PC-3 (cell line): ENCODE data around the gene KCTD5. TPM values are rescaled to one million over a fixed set of nuclear protein-coding genes. Genes with fewer than 3 reads are reported as not detected.

Experiments used
- ATAC-seq: fragments of 200-7000 bp; cut with Tn5 transposase; 2 replicates; pipeline ENCODE4 v1.9.1; 2020; ENCODE audit warnings: mild to moderate bottlenecking, moderate library complexity
- BruUV-seq: library from RNA; stranded (reverse); fragments of 400-500 nt; replicated peaks from 2 replicates; lab custom pipeline; 2021; lab: Mats Ljungman, UMichigan
- CTCF ChIA-PET: fragments of 300-600 bp; sonication (Branson Sonifier 250); formaldehyde crosslinking; loops from one replicate; lab custom pipeline; 2022; ENCODE audit warnings: antibody characterized with exemption; lab: Charles Lee
- POLR2A ChIA-PET: fragments of 300-600 bp; sonication (Branson Sonifier 250); formaldehyde crosslinking; loops from one replicate; lab custom pipeline; 2022; ENCODE audit warnings: antibody characterized with exemption; ENCODE audit not compliant: unreplicated experiment; lab: Charles Lee
- DNase-seq: peaks from one replicate; pipeline ENCODE4 v3.0.0-alpha.2; 2015
- H2AFZ ChIP-seq: fragments of 300-600 bp; sonication (generic); 2 replicates; pipeline ENCODE4 v1.6.0; 2016; ENCODE audit warnings: antibody characterized with exemption, low read length
- H3F3A ChIP-seq: fragments of 300-600 bp; sonication (generic); one replicate; pipeline ENCODE4 v1.6.0; 2017; ENCODE audit warnings: antibody characterized with exemption, low read length, control low read depth, mild to moderate bottlenecking; ENCODE audit not compliant: unreplicated experiment
- H3K27ac ChIP-seq: fragments of 300-600 bp; sonication (generic); 2 replicates; pipeline ENCODE4 v1.5.1; 2016; ENCODE audit warnings: mild to moderate bottlenecking, low read length
- H3K27me3 ChIP-seq: fragments of 300-600 bp; sonication (generic); 2 replicates; pipeline ENCODE4 v1.6.1; 2016; ENCODE audit warnings: low read length, mixed read lengths
- H3K36me3 ChIP-seq: fragments of 300-600 bp; sonication (generic); 2 replicates; pipeline ENCODE4 v1.6.1; 2016; ENCODE audit warnings: low read depth, mixed run types, low read length, mixed read lengths
- H3K4me1 ChIP-seq: fragments of 300-600 bp; sonication (generic); 2 replicates; pipeline ENCODE4 v1.5.1; 2016; ENCODE audit warnings: low read length; ENCODE audit not compliant: insufficient read depth
- H3K4me2 ChIP-seq: fragments of 300-600 bp; sonication (generic); 2 replicates; pipeline ENCODE4 v1.6.0; 2016; ENCODE audit warnings: low read length
- H3K4me3 ChIP-seq: fragments of 300-600 bp; sonication (generic); 2 replicates; pipeline ENCODE4 v1.5.1; 2016; ENCODE audit warnings: mild to moderate bottlenecking, low read length, mixed read lengths
- H3K79me2 ChIP-seq: fragments of 300-600 bp; sonication (generic); 2 replicates; pipeline ENCODE4 v1.6.1; 2017; ENCODE audit warnings: low read length, mixed read lengths
- H3K9ac ChIP-seq: fragments of 300-600 bp; sonication (generic); 2 replicates; pipeline ENCODE4 v1.6.0; 2016; ENCODE audit warnings: mild to moderate bottlenecking, low read length
- H3K9me2 ChIP-seq: fragments of 300-600 bp; sonication (generic); replicated peaks from 2 replicates; pipeline ENCODE4 v1.6.1; 2016; ENCODE audit warnings: mixed run types, low read length, mixed read lengths
- H3K9me3 ChIP-seq: fragments of 300-600 bp; sonication (generic); 2 replicates; pipeline ENCODE4 v1.6.1; 2016; ENCODE audit warnings: low read length, mixed read lengths
- H4K20me1 ChIP-seq: fragments of 300-600 bp; sonication (generic); 2 replicates; pipeline ENCODE4 v1.6.1; 2016; ENCODE audit warnings: low read length, mixed read lengths
- CTCF ChIP-seq: fragments of 300-600 bp; sonication (generic); conservative IDR thresholded peaks from 2 replicates; pipeline ENCODE4 v1.5.1; 2017; ENCODE audit warnings: antibody characterized with exemption, low read depth, mild to moderate bottlenecking, low read length
- EZH2 ChIP-seq: fragments of 300-600 bp; sonication (generic); IDR thresholded peaks from one replicate; pipeline ENCODE4 v1.6.1; 2017; ENCODE audit warnings: antibody characterized with exemption, mild to moderate bottlenecking, low read length; ENCODE audit not compliant: unreplicated experiment
- EZH2phosphoT487 ChIP-seq: fragments of 300-600 bp; sonication (generic); IDR thresholded peaks from 2 replicates; pipeline ENCODE4 v1.6.1; 2018; ENCODE audit warnings: mild to moderate bottlenecking, antibody characterized with exemption, low read length, borderline replicate concordance
- intact Hi-C: fragments of 100-400 bp; cut with micrococcal nuclease; formaldehyde crosslinking; loops from 2 replicates; pipeline ENCODE4 v1.9.0; 2023
- total RNA-seq: library from RNA; depleted of rRNA; stranded (reverse); fragments of >200 nt; gene quantifications from 2 replicates; pipeline ENCODE4 v1.2.3, GENCODE V29; 2014

KCTD5 gene
- total RNA-seq, 1 experiment from 2014 or later: 52.2 TPM

GRCh38 chr16:2745116-2745890 lies 63.0 kb downstream of the KCTD5 start:
- Histone ChIP-seq H3K4me2 (no peak overlapping the region), H3K4me3 (no peak overlapping the region), H3K36me3 (no peaks in the 10 kb centered on the region), H3K27me3 (no peaks in the 10 kb centered on the region), H3F3A (no peaks in the 10 kb centered on the region), H3K27ac (no peak overlapping the region), H3K79me2 (no peaks in the 10 kb centered on the region), H3K9ac (no peak overlapping the region), H2AFZ (no peak overlapping the region), H3K9me2 (no peaks in the 10 kb centered on the region), H3K4me1 (no peaks in the 10 kb centered on the region), H4K20me1 (no peaks in the 10 kb centered on the region), H3K9me3 (no peaks in the 10 kb centered on the region)
- no peak for ATAC-seq
- CTCF ChIA-PET: no interaction called here
- no peak for TF ChIP-seq CTCF
- TF ChIP-seq EZH2phosphoT487: no peak
- TF ChIP-seq EZH2: no peak
- POLR2A ChIA-PET: no interaction called here
- no peak for DNase-seq
- no TSS peak for BruUV-seq
- intact Hi-C loops: no loop called here

GRCh38 chr16:2745961-2746360 lies 63.6 kb downstream of the KCTD5 start:
- Histone ChIP-seq H3K36me3 (no peaks in the 10 kb centered on the region), H4K20me1 (no peaks in the 10 kb centered on the region), H3K9ac (no peak overlapping the region), H3K27me3 (no peaks in the 10 kb centered on the region), H3K9me2 (no peaks in the 10 kb centered on the region), H3K27ac (no peak overlapping the region), H3K79me2 (peaks cover 4% of the 10 kb centered on the region; the same call in 1 of the 2 replicates), H3K4me2 (no peak overlapping the region), H3K9me3 (no peaks in the 10 kb centered on the region), H2AFZ (no peak overlapping the region), H3K4me3 (no peak overlapping the region), H3K4me1 (no peaks in the 10 kb centered on the region), H3F3A (no peaks in the 10 kb centered on the region)
- DNase-seq (no peak), ATAC-seq (no peak)
- no TSS peak for BruUV-seq
- TF ChIP-seq EZH2: no peak
- no peak for TF ChIP-seq CTCF
- TF ChIP-seq EZH2phosphoT487: no peak
- ChIA-PET CTCF (no interaction called here), POLR2A (no interaction called here)
- intact Hi-C loops: no loop called here

GRCh38 chr16:2748757-2749455 lies 66.6 kb downstream of the KCTD5 start:
- Histone ChIP-seq H3K27ac (no peak overlapping the region), H2AFZ (no peak overlapping the region), H3K36me3 (0 out of 2 replicates have a peak, but pooled peaks cover 3% of the 10 kb centered on the region), H3K4me3 (no peak overlapping the region), H3K9me2 (no peaks in the 10 kb centered on the region), H3K79me2 (peaks cover 24% of the 10 kb centered on the region), H3K27me3 (no peaks in the 10 kb centered on the region), H3K9ac (no peak overlapping the region), H4K20me1 (peaks cover 9% of the 10 kb centered on the region), H3F3A (no peaks in the 10 kb centered on the region), H3K9me3 (no peaks in the 10 kb centered on the region), H3K4me2 (no peak overlapping the region), H3K4me1 (peaks cover 9% of the 10 kb centered on the region)
- intact Hi-C loops: no loop called here
- ChIA-PET CTCF (no interaction called here), POLR2A (no interaction called here)
- BruUV-seq: no TSS peak
- TF ChIP-seq CTCF: no peak
- TF ChIP-seq EZH2: no peak
- no peak for TF ChIP-seq EZH2phosphoT487
- DNase-seq (no peak), ATAC-seq (no peak)
